ENCODE data around the gene UMAD1. TPM values are rescaled to one million over a fixed set of nuclear protein-coding genes. Genes with fewer than 3 reads are reported as not detected.
A peak's percentile ranks its signal among the peaks of the same experiment; 100 is the strongest.

Gene UMAD1
- total and polyA plus RNA-seq, 8 donors: 5.0 to 20.8 (median 17.2) TPM

- FAIRE-seq (no peak), DNase-seq (no peak), ATAC-seq (no peak)
- intact Hi-C loops (cut with DNase I): no loop called here
- no peaks in the 10 kb centered on the region for H3K9me3 ChIP-seq
- no peaks in the 10 kb centered on the region for H3K36me3 ChIP-seq
- H3K4me3 ChIP-seq: no peak overlapping the region
- WGBS, 2 donors: 83 to 84% methylated on average over 2 of the region's 2 CpGs
- peaks cover 0 to 6% (median 0%) of the 10 kb centered on the region in 3 donors for H3K4me1 ChIP-seq
- no peak overlapping the region for H3K27ac ChIP-seq
- TF ChIP-seq, protein P1, sequence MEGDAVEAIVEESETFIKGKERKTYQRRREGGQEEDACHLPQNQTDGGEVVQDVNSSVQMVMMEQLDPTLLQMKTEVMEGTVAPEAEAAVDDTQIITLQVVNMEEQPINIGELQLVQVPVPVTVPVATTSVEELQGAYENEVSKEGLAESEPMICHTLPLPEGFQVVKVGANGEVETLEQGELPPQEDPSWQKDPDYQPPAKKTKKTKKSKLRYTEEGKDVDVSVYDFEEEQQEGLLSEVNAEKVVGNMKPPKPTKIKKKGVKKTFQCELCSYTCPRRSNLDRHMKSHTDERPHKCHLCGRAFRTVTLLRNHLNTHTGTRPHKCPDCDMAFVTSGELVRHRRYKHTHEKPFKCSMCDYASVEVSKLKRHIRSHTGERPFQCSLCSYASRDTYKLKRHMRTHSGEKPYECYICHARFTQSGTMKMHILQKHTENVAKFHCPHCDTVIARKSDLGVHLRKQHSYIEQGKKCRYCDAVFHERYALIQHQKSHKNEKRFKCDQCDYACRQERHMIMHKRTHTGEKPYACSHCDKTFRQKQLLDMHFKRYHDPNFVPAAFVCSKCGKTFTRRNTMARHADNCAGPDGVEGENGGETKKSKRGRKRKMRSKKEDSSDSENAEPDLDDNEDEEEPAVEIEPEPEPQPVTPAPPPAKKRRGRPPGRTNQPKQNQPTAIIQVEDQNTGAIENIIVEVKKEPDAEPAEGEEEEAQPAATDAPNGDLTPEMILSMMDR (IDR thresholded peaks at IDR 0.05): no peak
- H3K27me3 ChIP-seq: no peaks in the 10 kb centered on the region
Observed at GRCh38 chr7:7650682-7651206, 10.2 kb downstream of the UMAD1 start.

DNA sequence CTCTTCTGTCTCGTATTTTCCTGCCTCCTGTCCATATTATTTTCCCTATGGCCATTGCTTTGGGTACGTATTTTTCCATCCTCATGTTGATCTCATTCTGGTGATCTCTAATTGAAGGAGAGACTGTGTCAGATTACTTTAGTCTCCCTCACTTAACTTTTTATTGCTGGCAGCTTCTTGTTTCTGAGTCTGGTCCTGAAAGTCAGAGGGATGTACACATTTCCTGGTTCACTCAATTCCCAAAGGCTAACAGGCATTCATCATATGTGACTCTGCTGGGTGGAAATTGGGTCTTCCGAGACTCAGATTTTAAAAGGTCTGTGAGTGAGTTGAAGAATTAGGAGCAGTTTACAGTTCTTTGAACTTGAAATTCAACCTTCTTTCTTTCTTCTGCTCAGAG, 10.9 kb downstream of the UMAD1 start:
- Histone ChIP-seq H3K9me3 (no peaks in the 10 kb centered on the region), H3K4me3 (no peak overlapping the region), H3K4me1 (peaks cover 0 to 6% (median 0%) of the 10 kb centered on the region in 3 donors), H3K36me3 (no peaks in the 10 kb centered on the region), H3K27me3 (no peaks in the 10 kb centered on the region), H3K27ac (no peak overlapping the region)
- ATAC-seq: no peak
- no peak for DNase-seq
- 62 to 75% methylated on average over 3 of the region's 3 CpGs for WGBS, 2 donors
- intact Hi-C loops (cut with DNase I): no loop called here
- TF ChIP-seq, protein P1 (IDR thresholded peaks at IDR 0.05): no peak
- no peak for FAIRE-seq

DNA sequence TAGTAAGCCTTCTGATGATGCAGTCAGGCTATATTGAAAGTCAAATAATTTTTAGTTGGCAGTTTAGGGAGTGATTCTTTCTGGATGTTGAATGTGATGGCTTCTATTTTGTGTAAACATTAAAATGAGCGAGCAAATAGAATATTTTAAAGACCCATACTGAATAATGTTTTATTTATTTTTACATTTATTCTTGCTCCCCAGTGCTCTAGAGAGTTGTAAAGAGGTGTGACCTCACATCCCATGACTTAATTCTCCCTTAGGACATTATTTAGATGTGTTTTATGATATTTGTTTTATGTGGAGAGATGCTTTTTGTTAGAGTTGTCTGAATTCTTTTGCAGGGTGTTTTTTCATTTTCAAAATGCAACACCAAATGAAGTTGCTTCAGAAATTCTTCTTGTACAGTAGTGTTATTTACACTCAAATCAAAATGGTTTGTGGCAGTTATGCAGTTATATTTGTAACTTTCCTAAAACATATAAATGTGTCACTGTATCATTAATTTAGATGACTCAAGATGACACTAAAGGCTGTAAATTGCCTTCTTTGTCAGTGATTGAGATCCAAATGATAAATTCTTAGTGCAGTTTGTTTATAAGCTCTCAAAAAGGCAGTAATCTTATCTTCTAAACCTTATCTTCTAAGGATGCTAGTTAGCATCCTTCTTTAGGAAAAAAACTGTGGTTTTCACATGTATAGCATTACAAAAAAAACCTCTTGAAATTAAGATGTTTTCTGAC, 12.4 kb downstream of the UMAD1 start:
- no peak overlapping the region for H3K4me3 ChIP-seq
- H3K9me3 ChIP-seq: no peaks in the 10 kb centered on the region
- peaks cover 0 to 6% (median 0%) of the 10 kb centered on the region in 3 donors for H3K4me1 ChIP-seq
- no peak for DNase-seq
- no peak for FAIRE-seq
- intact Hi-C loops (cut with DNase I): no loop called here
- H3K36me3 ChIP-seq: no peaks in the 10 kb centered on the region
- H3K27me3 ChIP-seq: no peaks in the 10 kb centered on the region
- 76 to 100% methylated on average over 1 of the region's 1 CpG for WGBS, 2 donors
- ATAC-seq: no peak
- no peak overlapping the region for H3K27ac ChIP-seq
- TF ChIP-seq, protein P1 (IDR thresholded peaks at IDR 0.05): no peak

DNA sequence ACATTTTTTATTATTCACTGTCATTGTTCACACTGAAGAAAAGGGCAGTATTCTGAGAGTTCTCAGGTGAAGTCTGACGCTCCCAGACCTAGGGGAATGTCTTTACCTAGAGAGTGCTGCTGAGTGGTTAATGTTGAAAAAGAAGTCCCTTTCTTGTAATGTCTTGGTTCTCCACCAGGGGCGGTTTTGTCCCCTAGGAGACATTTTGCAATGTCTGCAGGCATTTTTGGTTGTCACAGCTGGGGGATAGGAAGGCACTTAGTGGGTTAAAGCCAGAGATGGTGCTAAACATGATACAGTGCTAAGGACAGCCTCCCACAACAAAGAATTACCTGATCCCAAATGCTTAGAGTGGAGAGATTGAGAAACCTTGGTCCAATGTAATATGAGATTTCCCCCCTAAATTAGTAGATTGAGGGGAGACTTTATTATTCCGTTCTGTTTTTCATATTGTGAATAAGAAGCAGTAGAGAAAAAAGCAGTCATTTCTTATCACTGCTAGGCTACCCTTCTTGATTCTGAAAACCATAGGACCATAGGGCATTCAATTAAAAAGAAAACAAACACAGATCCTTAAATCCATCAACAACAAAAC, 13.1 kb downstream of the UMAD1 start:
- peak in 2 of 4 donors; percentile 17 to 22 for ATAC-seq

More for the DNA sequence above, 13.1 kb downstream of the UMAD1 start:
- DNase-seq (no peak), FAIRE-seq (no peak)
- intact Hi-C loops (cut with DNase I): no loop called here
- Histone ChIP-seq H3K27me3 (no peaks in the 10 kb centered on the region), H3K4me1 (peaks cover 0 to 6% (median 0%) of the 10 kb centered on the region in 3 donors), H3K27ac (no peak overlapping the region), H3K4me3 (no peak overlapping the region), H3K9me3 (no peaks in the 10 kb centered on the region), H3K36me3 (no peaks in the 10 kb centered on the region)
- TF ChIP-seq, protein P1 (IDR thresholded peaks at IDR 0.05): peak in 2 of 4 donors; percentile 16 to 25
- WGBS, 2 donors: 66 to 71% methylated on average over 3 of the region's 3 CpGs
